Esophagus squamous epithelium (tissue), 5 donors: ENCODE measurements around the gene CENATAC. TPM values are rescaled to one million over a fixed set of nuclear protein-coding genes. Genes with fewer than 3 reads are reported as not detected.

Source experiments
- DNase-seq: peaks from one replicate; lab custom pipeline; 2025; lab: John Stamatoyannopoulos, UW
- H3K27ac ChIP-seq, 4 donors: fragments of 200-600 bp; sonication (generic); one replicate each; pipeline ENCODE4 v1.5.1; 2016 to 2019; ENCODE audit warnings: mild to moderate bottlenecking in 1 of 4
- H3K27me3 ChIP-seq, 4 donors: fragments of 200-600 bp; sonication (generic); 1 replicate in 3 of 4; 2 replicates in 1 of 4; pipeline versions ENCODE4 v1.5.1 to v1.6.0; 2017 to 2021; ENCODE audit warnings: antibody characterized with exemption in 1 of 4
- H3K36me3 ChIP-seq, 3 donors: fragments of 200-600 bp; sonication (generic); one replicate each; pipeline ENCODE4 v1.5.1; 2016 to 2019
- H3K4me1 ChIP-seq, 3 donors: fragments of 200-600 bp; sonication (generic); one replicate each; pipeline ENCODE4 v1.5.1; 2017 to 2019
- H3K4me3 ChIP-seq, 4 donors: fragments of 200-600 bp; sonication (generic); 1 replicate in 3 of 4; 2 replicates in 1 of 4; pipeline ENCODE4 v1.5.1; 2016 to 2019; ENCODE audit warnings: mild to moderate bottlenecking in 2 of 4, moderate library complexity in 1 of 4
- H3K9me3 ChIP-seq, 3 donors: fragments of 200-600 bp; sonication (generic); one replicate each; pipeline ENCODE4 v1.5.1; 2016 to 2019
- CTCF ChIP-seq, 6 experiments: fragments of 450-650 bp in 4 of 6; fragments of 200-600 bp in 2 of 6; sonication (generic) in 2 of 6; IDR thresholded peaks; one replicate each; pipeline ENCODE4 v1.5.1; 2016 to 2019; ENCODE audit warnings: antibody characterized with exemption in 6 of 6, mild to moderate bottlenecking in 4 of 6, moderate library complexity in 4 of 6
- POLR2A ChIP-seq, 4 donors: fragments of 450-650 bp; IDR thresholded peaks; one replicate each; pipeline ENCODE4 v1.6.1; 2017; ENCODE audit warnings: antibody characterized with exemption in 4 of 4, mild to moderate bottlenecking in 4 of 4, moderate library complexity in 3 of 4
- WGBS, 2 donors: methylation state at CpG; one replicate each; pipeline ENCODE4 v1.1.5; 2018; 5-methylcytosine and 5-hydroxymethylcytosine counted together
- intact Hi-C: fragments of 100-400 bp; cut with DNase I; formaldehyde crosslinking; loops from one replicate; pipeline ENCODE4 v1.15.0; 2022
- small RNA-seq, 4 donors: library from RNA; depleted of rRNA; stranded (forward); fragments of <200 nt; gene quantifications; one replicate each; pipeline ENCODE3, GENCODE V24; 2016
- total RNA-seq, 4 donors: library from RNA; depleted of rRNA; stranded (reverse); fragments of >200 nt; gene quantifications; one replicate each; pipeline ENCODE4 v1.1.0, GENCODE V29; 2016
- donor health status: DM: yes; HTN: yes; CAD: no.

CENATAC gene
- total RNA-seq, 4 donors from 2014 or later, result 9.2 to 58.9 (median 29.4) TPM

GRCh38 chr11:119065369-119065768 is 67.4 kb downstream of the CENATAC start:
- no peak for DNase-seq
- H3K27me3 ChIP-seq, result no peaks in the 10 kb centered on the region
- intact Hi-C loops, result no loop called here
- 55 to 65% methylated on average over 4 of the region's 4 CpGs for WGBS, 2 donors
- H3K4me1 ChIP-seq, result peaks cover 3 to 49% (median 29%) of the 10 kb centered on the region in 3 donors
- no peak overlapping the region for H3K27ac ChIP-seq
- no peaks in the 10 kb centered on the region for H3K9me3 ChIP-seq
- no peak overlapping the region for H3K4me3 ChIP-seq
- TF ChIP-seq CTCF (IDR thresholded peaks at IDR 0.05) (peak in 3 of 6 experiments; percentile 9 to 43 (median 13)), POLR2A (IDR thresholded peaks at IDR 0.05) (no peak)
- peaks cover 0 to 19% (median 0%) of the 10 kb centered on the region in 3 donors for H3K36me3 ChIP-seq

Small RNAs within 50 kb of the gene (small RNA-seq; reads per million reads assigned to genes)
- gene AP003392.2 (0 reads per million in 4 donors), gene RF00017 (0 reads per million in 4 donors), gene RF00019 (0 reads per million in 4 donors)

Other genes starting within 250 kb of the CENATAC start
- 10 to 100 TPM; 69.7 to 96.9 (median 84.6) TPM for gene DDX6, start 207.0 kb upstream of the CENATAC start, total RNA-seq
- under 1 TPM in 1 of 4 donors, not detected in 3; 0.06 TPM for gene CXCR5, start 114.2 kb upstream of the CENATAC start, total RNA-seq
- 10 to 100 TPM; 16.4 to 29.6 (median 18.9) TPM for gene BCL9L, start 72.2 kb upstream of the CENATAC start, total RNA-seq
- gene UPK2, start 41.8 kb upstream of the CENATAC start, total RNA-seq, result under 1 TPM in 1 of 4 donors, not detected in 3; 0.57 TPM
- gene FOXR1, start 26.4 kb upstream of the CENATAC start, total RNA-seq, result not detected
- 1,000 to 10,000 TPM in 3 of 4 donors, 100 to 1,000 TPM in 1; 729 to 2,261 (median 1,537) TPM for gene RPS25, start 20.2 kb downstream of the CENATAC start, total RNA-seq
- 10 to 100 TPM; 26.5 to 44.4 (median 41.2) TPM for gene TRAPPC4, start 20.6 kb downstream of the CENATAC start, total RNA-seq
- 10 to 100 TPM in 3 of 4 donors, 1 to 10 TPM in 1; 6.9 to 13.9 (median 11.5) TPM for gene SLC37A4, start 32.7 kb downstream of the CENATAC start, total RNA-seq
- 10 to 100 TPM; 44.1 to 93.8 (median 65.4) TPM for gene HYOU1, start 59.1 kb downstream of the CENATAC start, total RNA-seq
- gene VPS11, start 69.7 kb downstream of the CENATAC start, total RNA-seq, result 10 to 100 TPM; 15.2 to 28.4 (median 18.2) TPM
- 10 to 100 TPM in 3 of 4 donors, 1 to 10 TPM in 1; 9.9 to 22.1 (median 14.2) TPM for gene HMBS, start 86.7 kb downstream of the CENATAC start, total RNA-seq
- gene DPAGT1, start 103.7 kb downstream of the CENATAC start, total RNA-seq, result 10 to 100 TPM; 18.5 to 29.9 (median 26.7) TPM
- 10 to 100 TPM in 1 of 4 donors, 1 to 10 TPM in 3; 5.1 to 12.8 (median 8.0) TPM for gene C2CD2L, start 109.2 kb downstream of the CENATAC start, total RNA-seq
- 10 to 100 TPM in 3 of 4 donors, 1 to 10 TPM in 1; 7.0 to 33.2 (median 13.9) TPM for gene HINFP, start 123.4 kb downstream of the CENATAC start, total RNA-seq
- under 1 TPM; 0.15 to 0.94 (median 0.39) TPM for gene ABCG4, start 150.9 kb downstream of the CENATAC start, total RNA-seq
- 10 to 100 TPM; 31.5 to 83.3 (median 67.5) TPM for gene NLRX1, start 170.6 kb downstream of the CENATAC start, total RNA-seq
- gene NHERF4, start 187.3 kb downstream of the CENATAC start, total RNA-seq, result under 1 TPM in 1 of 4 donors, not detected in 3; under 0.01 TPM
- 10 to 100 TPM in 3 of 4 donors, 1 to 10 TPM in 1; 9.9 to 14.2 (median 12.4) TPM for gene CBL, start 208.2 kb downstream of the CENATAC start, total RNA-seq